Measurements from ENCODE around the gene DDR2.

DDR2 gene

GRCh38 chr1:162701286-162701685, 69.0 kb downstream of the DDR2 start:
- no peak for ATAC-seq
- TF ChIP-seq TCF4 (CRISPR knock-in tag; IDR thresholded peaks at IDR 0.05; ENCODE audit: borderline replicate concordance), result no peak
- TF ChIP-seq CSDC2 (CRISPR knock-in tag; IDR thresholded peaks at IDR 0.05), result no peak
- no peak for TF ChIP-seq PPARA (CRISPR knock-in tag; IDR thresholded peaks at IDR 0.05; ENCODE audit: borderline replicate concordance)
- TF ChIP-seq ISL1 (CRISPR knock-in tag; IDR thresholded peaks at IDR 0.05), result no peak
- no peak for TF ChIP-seq POU6F1 (CRISPR knock-in tag; IDR thresholded peaks at IDR 0.05; ENCODE audit: borderline replicate concordance, low read depth)
- no peak for TF ChIP-seq ZNF70 (CRISPR knock-in tag; IDR thresholded peaks at IDR 0.05)
- TF ChIP-seq SNAI2 (CRISPR knock-in tag; IDR thresholded peaks at IDR 0.05), result no peak
- TF ChIP-seq ARNTL (CRISPR knock-in tag; IDR thresholded peaks at IDR 0.05; ENCODE audit: borderline replicate concordance, low read depth), result no peak
- TF ChIP-seq TSHZ2 (CRISPR knock-in tag; IDR thresholded peaks at IDR 0.05), result no peak
- no peak for TF ChIP-seq GLIS3 (CRISPR knock-in tag; IDR thresholded peaks at IDR 0.05)
- TF ChIP-seq OSR1 (CRISPR knock-in tag; IDR thresholded peaks at IDR 0.05), result no peak

GRCh38 chr1:162702628-162703027, 70.4 kb downstream of the DDR2 start:
- TF ChIP-seq ZNF70 (CRISPR knock-in tag; IDR thresholded peaks at IDR 0.05) (no peak), BACH2 (CRISPR knock-in tag; IDR thresholded peaks at IDR 0.05; ENCODE audit: borderline replicate concordance) (no peak), PPARA (CRISPR knock-in tag; IDR thresholded peaks at IDR 0.05; ENCODE audit: borderline replicate concordance) (no peak), TCF4 (CRISPR knock-in tag; IDR thresholded peaks at IDR 0.05; ENCODE audit: borderline replicate concordance) (no peak), SNAI2 (CRISPR knock-in tag; IDR thresholded peaks at IDR 0.05) (no peak), POU6F1 (CRISPR knock-in tag; IDR thresholded peaks at IDR 0.05; ENCODE audit: borderline replicate concordance, low read depth) (no peak), ZNF565 (CRISPR knock-in tag; conservative IDR thresholded peaks at IDR 0.05; ENCODE audit: low read depth) (no peak), ESRRG (CRISPR knock-in tag; IDR thresholded peaks at IDR 0.05) (no peak), TSHZ2 (CRISPR knock-in tag; IDR thresholded peaks at IDR 0.05) (no peak)
- no peak; the same call in 2 of the 3 replicates for ATAC-seq

GRCh38 chr1:162703708-162704107, 71.4 kb downstream of the DDR2 start:
- no peak for ATAC-seq
- TF ChIP-seq ESRRG (CRISPR knock-in tag; IDR thresholded peaks at IDR 0.05) (no peak), ZC3H10 (CRISPR knock-in tag; IDR thresholded peaks at IDR 0.05) (no peak), ZNF565 (CRISPR knock-in tag; conservative IDR thresholded peaks at IDR 0.05; ENCODE audit: low read depth) (no peak), SNAI2 (CRISPR knock-in tag; IDR thresholded peaks at IDR 0.05) (no peak), ARNTL (CRISPR knock-in tag; IDR thresholded peaks at IDR 0.05; ENCODE audit: borderline replicate concordance, low read depth) (no peak), TOX (CRISPR knock-in tag; IDR thresholded peaks at IDR 0.05; ENCODE audit: borderline replicate concordance) (no peak), ZFP30 (CRISPR knock-in tag; IDR thresholded peaks at IDR 0.05) (no peak), ZNF70 (CRISPR knock-in tag; IDR thresholded peaks at IDR 0.05) (no peak), GLIS3 (CRISPR knock-in tag; IDR thresholded peaks at IDR 0.05) (no peak), CSRNP3 (CRISPR knock-in tag; IDR thresholded peaks at IDR 0.05) (no peak), ZNF8 (CRISPR knock-in tag; IDR thresholded peaks at IDR 0.05) (no peak), ZFP3 (CRISPR knock-in tag; IDR thresholded peaks at IDR 0.05) (no peak), CREB5 (CRISPR knock-in tag; IDR thresholded peaks at IDR 0.05; ENCODE audit: low read depth) (no peak)

All from SK-N-SH treated with all-trans-retinoic acid at 6 μM for 48 hours (cell line).